HCT116 (cell line): ENCODE results near the gene PLA2G2A. TPM values are rescaled to one million over a fixed set of nuclear protein-coding genes. Genes with fewer than 3 reads are reported as not detected.

Experiments
- ATAC-seq: fragments of 200-7000 bp; cut with Tn5 transposase; 2 replicates; pipeline ENCODE4 v1.9.1; 2020; ENCODE audit warnings: mild to moderate bottlenecking, moderate library complexity
- BruUV-seq: library from RNA; stranded (reverse); fragments of 400-500 nt; replicated peaks from 2 replicates; lab custom pipeline; 2021; lab: Mats Ljungman, UMichigan
- CTCF ChIA-PET: fragments of 300-600 bp; sonication (Branson Sonifier 250); formaldehyde crosslinking; loops from one replicate; lab custom pipeline; 2021; ENCODE audit warnings: antibody characterized with exemption; lab: Charles Lee
- POLR2A ChIA-PET: fragments of 300-600, 350-600 bp; sonication (Branson Sonifier 250); formaldehyde crosslinking; loops from one replicate; lab custom pipeline; 2021; ENCODE audit warnings: antibody characterized with exemption; lab: Charles Lee
- RAD21 ChIA-PET, 2 experiments: fragments of 300-600 bp; sonication (Branson Sonifier 250); formaldehyde crosslinking; loops; one replicate each; lab custom pipeline; 2023; ENCODE audit warnings: low total read pairs in 2 of 2; ENCODE audit not compliant: uncharacterized antibody in 2 of 2, unreplicated experiment in 2 of 2, low non-redundant PET in 1 of 2; lab: Charles Lee
- DNase-seq: peaks from one replicate; pipeline ENCODE4 v3.0.0-alpha.2; 2010; ENCODE audit warnings: low read depth, low spot score
- H2AFZ ChIP-seq: fragments of 200-600 bp; shearing (Covaris generic), sonication (generic); 2 replicates; pipeline ENCODE4 v1.6.1; 2017; ENCODE audit warnings: low read depth, mixed run types, mixed read lengths, antibody characterized with exemption, low read length; ENCODE audit not compliant: poor library complexity, severe bottlenecking
- H3K27ac ChIP-seq: 2 replicates; pipeline ENCODE4 v1.5.1; 2012; ENCODE audit warnings: low read depth, low read length
- H3K27me3 ChIP-seq: fragments of 200-600 bp; sonication (generic); 2 replicates; pipeline ENCODE4 v1.6.1; 2016; ENCODE audit warnings: mixed run types, low read length, mixed read lengths; ENCODE audit not compliant: insufficient read depth
- H3K36me3 ChIP-seq, 2 experiments: fragments of 200-500 bp in 1 of 2; fragments of 200-600 bp in 1 of 2; sonication (Bioruptor generic) in 1 of 2; sonication (generic) in 1 of 2; 2 replicates each; pipeline versions ENCODE4 v1.5.1 to v1.6.1; 2014 to 2016; ENCODE audit warnings: low read length in 2 of 2, inconsistent platforms in 1 of 2, mixed read lengths in 1 of 2, mixed run types in 1 of 2; ENCODE audit not compliant: insufficient read depth in 2 of 2, control insufficient read depth in 1 of 2
- H3K4me1 ChIP-seq, 2 experiments: fragments of 200-600 bp in 1 of 2; sonication (generic) in 1 of 2; 2 replicates each; pipeline versions ENCODE4 v1.5.1 to v1.6.1; 2012 to 2017; ENCODE audit warnings: low read length in 2 of 2, inconsistent platforms in 1 of 2, mild to moderate bottlenecking in 1 of 2, mixed read lengths in 1 of 2, mixed run types in 1 of 2, moderate library complexity in 1 of 2; ENCODE audit not compliant: insufficient read depth in 2 of 2, control insufficient read depth in 1 of 2
- H3K4me2 ChIP-seq: fragments of 200-600 bp; sonication (generic); 2 replicates; pipeline ENCODE4 v1.6.1; 2017; ENCODE audit warnings: mixed run types, low read length, mixed read lengths
- H3K4me3 ChIP-seq, 2 experiments: fragments of 200-600 bp in 1 of 2; sonication (generic) in 1 of 2; replicated peaks in 1 of 2; 2 replicates each; pipeline ENCODE4 v1.5.1; 2011 to 2016; ENCODE audit warnings: low read length in 2 of 2, control low read depth in 1 of 2, low read depth in 1 of 2, mild to moderate bottlenecking in 1 of 2, mixed read lengths in 1 of 2, mixed run types in 1 of 2
- H3K79me2 ChIP-seq: fragments of 200-600 bp; sonication (generic); 2 replicates; pipeline ENCODE4 v1.6.1; 2017; ENCODE audit warnings: mild to moderate bottlenecking, mixed run types, low read length, moderate library complexity, mixed read lengths; ENCODE audit not compliant: insufficient read depth
- H3K9ac ChIP-seq: fragments of 200-600 bp; sonication (generic); 2 replicates; pipeline ENCODE4 v1.6.1; 2016; ENCODE audit warnings: low read length, mixed read lengths
- H3K9me2 ChIP-seq: fragments of 200-600 bp; sonication (generic), shearing (Covaris generic); 2 replicates; pipeline ENCODE4 v1.6.1; 2017; ENCODE audit warnings: mixed run types, mild to moderate bottlenecking, moderate library complexity; ENCODE audit not compliant: insufficient read depth
- H3K9me3 ChIP-seq, 2 experiments: fragments of 200-500 bp in 1 of 2; fragments of 200-600 bp in 1 of 2; sonication (Bioruptor generic) in 1 of 2; sonication (generic) in 1 of 2; 2 replicates each; pipeline ENCODE4 v1.6.1; 2014 to 2017; ENCODE audit warnings: low read length in 2 of 2, mixed read lengths in 2 of 2, inconsistent platforms in 1 of 2, low read depth in 1 of 2, mild to moderate bottlenecking in 1 of 2, mixed run types in 1 of 2, moderate library complexity in 1 of 2; ENCODE audit not compliant: control insufficient read depth in 1 of 2, insufficient read depth in 1 of 2
- H4K20me1 ChIP-seq: fragments of 200-600 bp; sonication (generic), shearing (Covaris generic); 2 replicates; pipeline ENCODE4 v1.6.1; 2017; ENCODE audit warnings: mixed run types, mild to moderate bottlenecking, moderate library complexity; ENCODE audit not compliant: insufficient read depth
- ATF3 ChIP-seq: IDR thresholded peaks from 2 replicates; pipeline ENCODE4 v1.6.1; 2012
- CBX3 ChIP-seq: IDR thresholded peaks from 2 replicates; pipeline ENCODE4 v1.6.1; 2012; ENCODE audit warnings: low read depth
- CEBPB ChIP-seq: IDR thresholded peaks from 2 replicates; pipeline ENCODE4 v1.6.1; 2012; ENCODE audit warnings: low read depth
- EGR1 ChIP-seq: IDR thresholded peaks from 2 replicates; pipeline ENCODE4 v1.6.1; 2012; ENCODE audit warnings: low read depth
- ELF1 ChIP-seq: IDR thresholded peaks from 2 replicates; pipeline ENCODE4 v1.6.1; 2012; ENCODE audit warnings: low read depth, borderline replicate concordance
- EZH2 ChIP-seq: fragments of 200-600 bp; sonication (generic); IDR thresholded peaks from 2 replicates; pipeline ENCODE4 v1.6.1; 2017; ENCODE audit warnings: antibody characterized with exemption, mixed run types
- FOSL1 ChIP-seq: IDR thresholded peaks from 2 replicates; pipeline ENCODE4 v1.6.1; 2012; ENCODE audit warnings: low read depth
- JUND ChIP-seq: IDR thresholded peaks from 2 replicates; pipeline ENCODE4 v1.6.1; 2012
- MAX ChIP-seq: IDR thresholded peaks from 2 replicates; pipeline ENCODE4 v1.6.1; 2012
- POLR2A ChIP-seq: IDR thresholded peaks from 2 replicates; pipeline ENCODE4 v1.7.0; 2011; ENCODE audit warnings: borderline replicate concordance; ENCODE audit not compliant: insufficient read depth, insufficient read length; ENCODE audit errors: extremely low read depth
- POLR2AphosphoS5 ChIP-seq: IDR thresholded peaks from 2 replicates; pipeline ENCODE4 v1.6.1; 2011; ENCODE audit warnings: mild to moderate bottlenecking, low read depth, low read length, moderate library complexity
- RAD21 ChIP-seq: IDR thresholded peaks from 2 replicates; pipeline ENCODE4 v1.6.1; 2012; ENCODE audit warnings: low read depth, mild to moderate bottlenecking
- REST ChIP-seq: IDR thresholded peaks from 2 replicates; pipeline ENCODE4 v1.6.1; 2012; ENCODE audit warnings: low read depth
- SP1 ChIP-seq: IDR thresholded peaks from 2 replicates; pipeline ENCODE4 v1.6.1; 2012; ENCODE audit warnings: low read depth
- SRF ChIP-seq: IDR thresholded peaks from 2 replicates; pipeline ENCODE4 v1.6.1; 2012; ENCODE audit warnings: low read depth
- TCF7L2 ChIP-seq: IDR thresholded peaks from 2 replicates; pipeline ENCODE4 v1.7.0; 2011; ENCODE audit warnings: borderline replicate concordance, inconsistent platforms; ENCODE audit not compliant: insufficient read depth, insufficient read length; ENCODE audit errors: extremely low read depth
- YY1 ChIP-seq: IDR thresholded peaks from 2 replicates; pipeline ENCODE4 v1.6.1; 2011; ENCODE audit warnings: low read length, low read depth, moderate library complexity, mild to moderate bottlenecking; ENCODE audit not compliant: insufficient replicate concordance; ENCODE audit errors: extremely low read depth
- ZBTB33 ChIP-seq: IDR thresholded peaks from 2 replicates; pipeline ENCODE4 v1.6.1; 2011; ENCODE audit warnings: mild to moderate bottlenecking, low read length, moderate library complexity; ENCODE audit not compliant: insufficient replicate concordance; ENCODE audit errors: extremely low read depth
- intact Hi-C: fragments of 100-400 bp; cut with micrococcal nuclease; formaldehyde crosslinking; loops from 2 replicates; pipeline ENCODE4 v1.10.0; 2022
- total RNA-seq: library from RNA; stranded (reverse); gene quantifications from one replicate; pipeline ENCODE4 v1.2.1, GENCODE V29; 2021; ENCODE audit not compliant: unreplicated experiment

The PLA2G2A gene
- total RNA-seq, 1 experiment from 2014 or later, result not detected

- TF ChIP-seq TCF7L2 (no peak), EGR1 (no peak), EZH2 (no peak), YY1 (no peak)
Measured at GRCh38 chr1:19981507-19982312, 2.3 kb upstream of the PLA2G2A start (continued).

- intact Hi-C loops, result no loop called here
- ChIA-PET RAD21 (no interaction called here), POLR2A (no interaction called here), CTCF (no interaction called here)
- Histone ChIP-seq H3K27me3 (no peaks in the 10 kb centered on the region), H3K9me3 (no peaks in the 10 kb centered on the region), H2AFZ (no peak overlapping the region), H3K27ac (no peak overlapping the region), H3K4me3 (no peak overlapping the region), H3K79me2 (no peaks in the 10 kb centered on the region), H3K4me1 (no peaks in the 10 kb centered on the region), H3K4me2 (no peak overlapping the region), H3K36me3 (no peaks in the 10 kb centered on the region), H4K20me1 (no peaks in the 10 kb centered on the region), H3K9ac (no peak overlapping the region), H3K9me2 (no peaks in the 10 kb centered on the region)
- ATAC-seq, result no peak
- no TSS peak for BruUV-seq
- no peak for DNase-seq
- TF ChIP-seq RAD21, result no peak
- TF ChIP-seq ATF3, result no peak
- no peak for TF ChIP-seq REST
- TF ChIP-seq ZBTB33, result no peak
- TF ChIP-seq FOSL1, result no peak
- no peak for TF ChIP-seq JUND
- no peak for TF ChIP-seq POLR2A
- no peak for TF ChIP-seq MAX
- no peak for TF ChIP-seq CBX3
- TF ChIP-seq TCF7L2, result no peak
- no peak for TF ChIP-seq POLR2AphosphoS5
- TF ChIP-seq SP1, result no peak
- no peak for TF ChIP-seq SRF
- TF ChIP-seq ELF1, result no peak
- TF ChIP-seq CEBPB, result no peak
Measured at GRCh38 chr1:19981170-19981506, 1.7 kb upstream of the PLA2G2A start.
